Left lung (tissue), 10 donors: ENCODE results near the gene SLC25A12. TPM values are rescaled to one million over a fixed set of nuclear protein-coding genes. Genes with fewer than 3 reads are reported as not detected.
"Not testable (repeated sequence)": the region's sequence is repeated elsewhere in the genome, so short reads cannot be mapped to it uniquely, and the experiment has no call there.

Experiments
- ATAC-seq: fragments of 200-7000 bp; cut with Tn5 transposase; one replicate; pipeline ENCODE4 v1.9.1; 2020; ENCODE audit warnings: moderate library complexity
- DNase-seq, 4 donors: peaks; one replicate each; pipeline ENCODE4 v3.0.0-alpha.2; 2013 to 2020
- H3K27ac ChIP-seq, 2 donors: fragments of 200-600 bp; sonication (generic) in 1 of 2; one replicate each; pipeline versions ENCODE4 v1.5.0 to v1.8.0; 2020 to 2021
- H3K27me3 ChIP-seq, 2 donors: fragments of 200-600 bp; sonication (generic) in 1 of 2; one replicate each; pipeline versions ENCODE4 v1.5.0 to v1.8.0; 2020 to 2021
- H3K36me3 ChIP-seq, 2 donors: fragments of 200-600 bp; sonication (generic) in 1 of 2; one replicate each; pipeline versions ENCODE4 v1.5.0 to v1.8.0; 2020 to 2021
- H3K4me1 ChIP-seq, 2 donors: fragments of 200-600 bp; one replicate each; pipeline ENCODE4 v1.8.0; 2021
- H3K4me3 ChIP-seq, 2 donors: fragments of 200-600 bp; sonication (generic) in 1 of 2; one replicate each; pipeline versions ENCODE4 v1.5.0 to v1.8.0; 2020 to 2021; ENCODE audit warnings: mild to moderate bottlenecking in 1 of 2
- H3K9me3 ChIP-seq, 2 donors: fragments of 200-600 bp; sonication (generic) in 1 of 2; one replicate each; pipeline versions ENCODE4 v1.5.0 to v1.8.0; 2020 to 2021
- CTCF ChIP-seq, 2 donors: fragments of 200-600 bp; sonication (generic) in 1 of 2; IDR thresholded peaks; one replicate each; pipeline versions ENCODE4 v1.5.0 to v1.8.0; 2021; ENCODE audit warnings: antibody characterized with exemption in 2 of 2
- intact Hi-C, 2 donors: fragments of 100-400 bp; cut with DNase I; formaldehyde crosslinking; loops; one replicate each; pipeline versions ENCODE4 v1.11.2 to v1.14.2; 2022
- polyA plus RNA-seq, 6 donors: library from polyadenylated mRNA; unstranded; fragments of 120-200 nt; gene quantifications; one replicate each; pipeline ENCODE4 v1.2.1, GENCODE V29; 2013; ENCODE audit not compliant: insufficient read length in 6 of 6
- total RNA-seq, 2 donors: library from RNA; stranded (reverse); fragmentation: NEBNext Ultra II Directional; extraction: Animal tissue kit (Norgen Biotek cat#: 25700); gene quantifications; one replicate each; pipeline ENCODE4 v1.2.1, GENCODE V29; 2021
- donor health status: DM: no; HTN: yes; CAD: no.
- donor health status: DM: no; HTN: no; CAD: no.

Gene SLC25A12
- total and polyA plus RNA-seq, 8 donors: 10.1 to 32.2 (median 25.5) TPM

DNA sequence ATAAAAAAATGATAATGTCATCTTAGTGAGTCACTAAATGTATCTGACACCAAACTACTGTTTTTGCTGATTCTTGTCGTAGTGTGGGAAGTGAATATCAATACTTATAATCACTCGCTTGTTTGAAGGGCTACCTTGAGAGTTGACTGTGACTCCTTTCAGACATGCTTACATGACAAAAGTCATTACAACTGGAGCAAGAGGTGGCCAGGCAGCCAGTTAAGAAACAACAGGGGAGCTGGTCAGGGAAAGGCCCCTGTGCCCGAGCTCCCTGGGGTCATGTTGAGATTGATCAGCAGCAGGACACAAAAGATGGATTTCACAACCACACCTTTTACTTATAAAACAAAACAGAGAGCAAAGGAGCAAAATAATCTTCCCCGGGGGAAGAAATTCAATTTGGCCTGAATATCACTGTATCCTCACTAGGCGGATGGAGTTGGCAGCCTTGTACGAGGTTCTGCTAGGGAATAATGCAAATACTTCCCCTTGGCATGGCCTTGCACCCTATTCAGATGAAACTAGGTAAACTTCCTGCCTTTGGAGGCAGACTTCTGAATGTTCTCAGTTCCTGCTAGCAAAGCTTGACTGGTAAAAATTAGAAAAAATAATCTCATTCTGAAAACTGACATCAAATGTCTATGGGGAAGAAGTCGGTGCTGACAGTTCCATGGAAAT, 105.6 kb downstream of the SLC25A12 start:
- Histone ChIP-seq H3K9me3 (no peaks in the 10 kb centered on the region), H3K4me3 (no peak overlapping the region), H3K27me3 (no peaks in the 10 kb centered on the region), H3K36me3 (peaks cover 0 to 88% of the 10 kb centered on the region in 2 donors), H3K4me1 (no peaks in the 10 kb centered on the region), H3K27ac (no peak overlapping the region)
- ATAC-seq (no peak), DNase-seq (no peak)
- no peak for TF ChIP-seq CTCF (IDR thresholded peaks at IDR 0.05)
- intact Hi-C loops: no loop called here

GRCh38 chr2:171787333-171788072, 106.5 kb downstream of the SLC25A12 start:
- no peaks in the 10 kb centered on the region for H3K9me3 ChIP-seq
- H3K4me1 ChIP-seq: no peaks in the 10 kb centered on the region
- DNase-seq (no peak), ATAC-seq (no peak)
- H3K27me3 ChIP-seq: no peaks in the 10 kb centered on the region
- no peak overlapping the region for H3K4me3 ChIP-seq
- no peak overlapping the region for H3K27ac ChIP-seq
- peaks cover 0 to 88% of the 10 kb centered on the region in 2 donors for H3K36me3 ChIP-seq
- intact Hi-C loops: no loop called here
- TF ChIP-seq CTCF (IDR thresholded peaks at IDR 0.05): no peak

- peaks cover 0 to 72% of the 10 kb centered on the region in 2 donors for H3K36me3 ChIP-seq
- H3K27ac ChIP-seq: no peak overlapping the region
- ATAC-seq: no peak
- H3K9me3 ChIP-seq: no peaks in the 10 kb centered on the region
- H3K4me1 ChIP-seq: no peaks in the 10 kb centered on the region
- no peaks in the 10 kb centered on the region for H3K27me3 ChIP-seq
- no peak for TF ChIP-seq CTCF (IDR thresholded peaks at IDR 0.05)
- no peak overlapping the region for H3K4me3 ChIP-seq
- intact Hi-C loops: no loop called here
- DNase-seq: no peak
These were observed 108.6 kb downstream of the SLC25A12 start for GRCh38 chr2:171785450-171785849.

- no peaks in the 10 kb centered on the region for H3K27me3 ChIP-seq
- no peak for ATAC-seq
- H3K4me1 ChIP-seq: no peaks in the 10 kb centered on the region
- intact Hi-C loops: no loop called here
- DNase-seq: no peak
- TF ChIP-seq CTCF (IDR thresholded peaks at IDR 0.05): no peak
- peaks cover 0 to 13% of the 10 kb centered on the region in 2 donors for H3K36me3 ChIP-seq
- no peak overlapping the region for H3K27ac ChIP-seq
- H3K4me3 ChIP-seq: no peak overlapping the region
- peaks cover 3 to 14% of the 10 kb centered on the region in 2 donors for H3K9me3 ChIP-seq
These were observed 115.5 kb downstream of the SLC25A12 start for GRCh38 chr2:171778515-171778914.

- peaks cover 3 to 21% of the 10 kb centered on the region in 2 donors for H3K9me3 ChIP-seq
- H3K4me1 ChIP-seq, H3K36me3 ChIP-seq, H3K4me3 ChIP-seq, ATAC-seq, intact Hi-C loops, H3K27ac ChIP-seq, H3K27me3 ChIP-seq, DNase-seq: not testable (repeated sequence)
These were observed 119.5 kb downstream of the SLC25A12 start for GRCh38 chr2:171774581-171774980.
